ENCODE data around the gene TMEM62.

- TF ChIP-seq, protein P1, sequence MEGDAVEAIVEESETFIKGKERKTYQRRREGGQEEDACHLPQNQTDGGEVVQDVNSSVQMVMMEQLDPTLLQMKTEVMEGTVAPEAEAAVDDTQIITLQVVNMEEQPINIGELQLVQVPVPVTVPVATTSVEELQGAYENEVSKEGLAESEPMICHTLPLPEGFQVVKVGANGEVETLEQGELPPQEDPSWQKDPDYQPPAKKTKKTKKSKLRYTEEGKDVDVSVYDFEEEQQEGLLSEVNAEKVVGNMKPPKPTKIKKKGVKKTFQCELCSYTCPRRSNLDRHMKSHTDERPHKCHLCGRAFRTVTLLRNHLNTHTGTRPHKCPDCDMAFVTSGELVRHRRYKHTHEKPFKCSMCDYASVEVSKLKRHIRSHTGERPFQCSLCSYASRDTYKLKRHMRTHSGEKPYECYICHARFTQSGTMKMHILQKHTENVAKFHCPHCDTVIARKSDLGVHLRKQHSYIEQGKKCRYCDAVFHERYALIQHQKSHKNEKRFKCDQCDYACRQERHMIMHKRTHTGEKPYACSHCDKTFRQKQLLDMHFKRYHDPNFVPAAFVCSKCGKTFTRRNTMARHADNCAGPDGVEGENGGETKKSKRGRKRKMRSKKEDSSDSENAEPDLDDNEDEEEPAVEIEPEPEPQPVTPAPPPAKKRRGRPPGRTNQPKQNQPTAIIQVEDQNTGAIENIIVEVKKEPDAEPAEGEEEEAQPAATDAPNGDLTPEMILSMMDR (IDR thresholded peaks at IDR 0.05; ENCODE audit: insufficient read depth, low read length): no peak
- no peak for TF ChIP-seq POLR2AphosphoS5 (IDR thresholded peaks at IDR 0.05; ENCODE audit: low read depth)
- TF ChIP-seq, protein P2, sequence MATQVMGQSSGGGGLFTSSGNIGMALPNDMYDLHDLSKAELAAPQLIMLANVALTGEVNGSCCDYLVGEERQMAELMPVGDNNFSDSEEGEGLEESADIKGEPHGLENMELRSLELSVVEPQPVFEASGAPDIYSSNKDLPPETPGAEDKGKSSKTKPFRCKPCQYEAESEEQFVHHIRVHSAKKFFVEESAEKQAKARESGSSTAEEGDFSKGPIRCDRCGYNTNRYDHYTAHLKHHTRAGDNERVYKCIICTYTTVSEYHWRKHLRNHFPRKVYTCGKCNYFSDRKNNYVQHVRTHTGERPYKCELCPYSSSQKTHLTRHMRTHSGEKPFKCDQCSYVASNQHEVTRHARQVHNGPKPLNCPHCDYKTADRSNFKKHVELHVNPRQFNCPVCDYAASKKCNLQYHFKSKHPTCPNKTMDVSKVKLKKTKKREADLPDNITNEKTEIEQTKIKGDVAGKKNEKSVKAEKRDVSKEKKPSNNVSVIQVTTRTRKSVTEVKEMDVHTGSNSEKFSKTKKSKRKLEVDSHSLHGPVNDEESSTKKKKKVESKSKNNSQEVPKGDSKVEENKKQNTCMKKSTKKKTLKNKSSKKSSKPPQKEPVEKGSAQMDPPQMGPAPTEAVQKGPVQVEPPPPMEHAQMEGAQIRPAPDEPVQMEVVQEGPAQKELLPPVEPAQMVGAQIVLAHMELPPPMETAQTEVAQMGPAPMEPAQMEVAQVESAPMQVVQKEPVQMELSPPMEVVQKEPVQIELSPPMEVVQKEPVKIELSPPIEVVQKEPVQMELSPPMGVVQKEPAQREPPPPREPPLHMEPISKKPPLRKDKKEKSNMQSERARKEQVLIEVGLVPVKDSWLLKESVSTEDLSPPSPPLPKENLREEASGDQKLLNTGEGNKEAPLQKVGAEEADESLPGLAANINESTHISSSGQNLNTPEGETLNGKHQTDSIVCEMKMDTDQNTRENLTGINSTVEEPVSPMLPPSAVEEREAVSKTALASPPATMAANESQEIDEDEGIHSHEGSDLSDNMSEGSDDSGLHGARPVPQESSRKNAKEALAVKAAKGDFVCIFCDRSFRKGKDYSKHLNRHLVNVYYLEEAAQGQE (IDR thresholded peaks at IDR 0.05; ENCODE audit: insufficient replicate concordance, low read depth): no peak
- no peak for TF ChIP-seq SPI1 (IDR thresholded peaks at IDR 0.05; ENCODE audit: borderline replicate concordance, low read depth)
Observed at GRCh38 chr15:43218908-43219706, 85.7 kb downstream of the TMEM62 start.
